Ishikawa (cell line): ENCODE data around the gene ASIC3.

Experiments
- EGR1 ChIP-seq: IDR thresholded peaks from 2 replicates; pipeline ENCODE4 v1.6.1; 2012
- EP300 ChIP-seq: IDR thresholded peaks from 2 replicates; pipeline ENCODE4 v1.6.1; 2012; ENCODE audit warnings: borderline replicate concordance
- MAX ChIP-seq: IDR thresholded peaks from 2 replicates; pipeline ENCODE4 v1.6.1; 2012
- NFIC ChIP-seq: IDR thresholded peaks from 2 replicates; pipeline ENCODE4 v1.6.1; 2012
- RAD21 ChIP-seq: IDR thresholded peaks from 2 replicates; pipeline ENCODE4 v1.6.1; 2012; ENCODE audit warnings: low read depth
- REST ChIP-seq: IDR thresholded peaks from 2 replicates; pipeline ENCODE4 v1.6.1; 2012; ENCODE audit warnings: low read depth, mild to moderate bottlenecking
- TAF1 ChIP-seq: IDR thresholded peaks from 2 replicates; pipeline ENCODE4 v1.6.1; 2012; ENCODE audit warnings: low read depth, mild to moderate bottlenecking
- TCF12 ChIP-seq: IDR thresholded peaks from 2 replicates; pipeline ENCODE4 v1.6.1; 2012; ENCODE audit warnings: low read depth
- TEAD4 ChIP-seq: IDR thresholded peaks from 2 replicates; pipeline ENCODE4 v1.6.1; 2012
- USF1 ChIP-seq: IDR thresholded peaks from 2 replicates; pipeline ENCODE4 v1.6.1; 2012
- YY1 ChIP-seq: IDR thresholded peaks from 2 replicates; pipeline ENCODE4 v1.6.1; 2012; ENCODE audit warnings: low read depth

DNA sequence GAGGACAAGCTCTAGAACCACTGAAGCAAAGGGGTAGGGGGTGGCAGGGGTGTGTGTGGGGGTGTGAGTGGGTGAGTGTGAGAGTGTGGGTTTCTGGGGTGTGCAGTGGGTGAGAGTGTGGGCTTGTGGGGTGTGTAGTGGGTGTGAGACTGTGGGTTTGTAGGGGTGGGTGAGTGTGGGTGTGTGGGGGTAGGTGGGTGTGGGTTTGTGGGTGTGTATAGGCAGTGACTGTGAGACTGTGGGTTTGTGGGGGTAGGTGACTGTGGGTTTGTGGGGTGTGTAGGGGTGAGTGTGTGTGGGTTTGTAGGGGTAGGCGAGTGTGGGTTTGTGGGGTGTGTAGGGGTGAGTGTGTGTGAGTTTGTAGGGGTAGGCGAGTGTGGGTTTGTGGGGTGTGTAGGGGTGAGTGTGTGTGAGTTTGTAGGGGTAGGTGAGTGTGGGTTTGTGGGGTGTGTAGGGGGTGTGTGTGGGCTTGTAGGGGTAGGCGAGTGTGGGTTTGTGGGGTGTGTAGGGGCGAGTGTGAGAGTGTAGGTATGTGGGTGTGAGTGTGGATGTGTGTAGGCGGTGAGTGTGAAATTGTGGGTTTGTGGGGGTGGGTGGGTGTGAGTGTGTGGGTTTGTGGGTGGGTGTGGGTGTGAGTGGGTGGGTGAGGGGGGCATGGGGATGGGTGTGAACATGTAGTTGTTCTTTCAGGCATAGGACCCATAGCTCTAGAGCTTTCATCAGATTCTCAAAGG lies 48.7 kb upstream of the ASIC3 start:
- no peak for TF ChIP-seq TAF1
- no peak for TF ChIP-seq TEAD4
- no peak for TF ChIP-seq REST
- no peak for TF ChIP-seq YY1
- no peak for TF ChIP-seq NFIC
- no peak for TF ChIP-seq TCF12
- no peak for TF ChIP-seq RAD21
- no peak for TF ChIP-seq EP300
- no peak for TF ChIP-seq EGR1
- TF ChIP-seq MAX: no peak
- no peak for TF ChIP-seq USF1
